Activated CD4-positive, alpha-beta T cell treated with anti-CD3 and anti-CD28 coated beads, Interleukin-2, amount 50 U/mL, for 24 hours (primary cell): Measurements from ENCODE around the gene DSEL.

Experiments used
- DNase-seq, 2 donors: peaks; one replicate each; pipeline ENCODE4 v3.0.0-alpha.2; 2020; ENCODE audit warnings: low read depth in 1 of 2, low spot score in 1 of 2

The DSEL gene

GRCh38 chr18:67516539-67517443 is at the start of gene DSEL:
DSEL (minus strand) TSS chr18:67516720; CDS start chr18:67514608, 2,112 bp downstream.
- peak; percentile 96 to 99 for DNase-seq

DNA sequence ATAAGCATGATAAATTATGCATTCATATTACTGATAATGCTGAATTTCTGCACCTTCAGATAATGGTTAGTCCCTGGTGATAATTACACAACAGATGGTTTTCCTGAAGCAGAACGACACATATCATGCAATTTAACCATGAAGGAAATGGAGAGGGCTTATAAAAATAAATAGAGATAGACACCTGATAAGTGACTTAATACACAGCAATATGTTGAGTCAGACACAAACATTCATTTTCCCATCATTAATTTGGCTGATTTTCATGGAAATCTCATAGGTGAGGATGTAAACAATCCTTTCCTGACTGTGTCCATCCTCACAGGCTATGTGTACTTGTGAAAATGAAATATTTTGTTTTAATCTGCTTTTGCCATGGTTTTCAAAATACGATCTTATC is 36.9 kb upstream of the DSEL start:
- DNase-seq = no peak

DNA sequence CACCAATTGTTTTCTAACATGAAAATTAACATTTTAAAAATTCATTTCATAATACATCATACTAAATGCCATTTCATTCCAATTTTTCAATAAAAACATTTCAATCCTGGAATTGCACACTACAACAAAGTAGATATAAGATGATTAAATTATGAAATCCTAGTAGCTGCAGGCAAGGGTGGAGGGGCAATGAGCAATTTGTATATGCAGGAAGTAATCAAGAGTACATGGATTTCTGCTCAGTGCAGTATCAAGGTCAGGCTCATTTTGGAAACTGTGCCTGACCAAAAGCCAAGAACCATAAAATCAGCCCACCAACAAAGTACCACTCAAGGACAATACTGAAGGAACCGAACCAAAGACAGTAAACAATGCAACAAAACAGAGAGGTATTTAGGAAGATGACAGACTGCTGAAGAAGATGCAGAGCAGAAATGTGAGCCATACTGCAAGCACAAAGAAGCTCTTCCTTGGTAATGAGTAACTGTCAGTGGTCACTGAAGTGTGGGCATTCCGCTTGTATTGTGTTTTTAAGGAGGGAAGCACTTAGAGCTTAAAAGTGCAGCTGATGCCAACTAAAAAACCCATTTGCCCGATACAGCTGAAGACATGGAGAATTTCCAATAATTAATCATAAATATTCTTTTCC is 34.5 kb upstream of the DSEL start:
- DNase-seq = no peak

GRCh38 chr18:67549946-67550345 is 33.4 kb upstream of the DSEL start:
- no peak for DNase-seq

DNA sequence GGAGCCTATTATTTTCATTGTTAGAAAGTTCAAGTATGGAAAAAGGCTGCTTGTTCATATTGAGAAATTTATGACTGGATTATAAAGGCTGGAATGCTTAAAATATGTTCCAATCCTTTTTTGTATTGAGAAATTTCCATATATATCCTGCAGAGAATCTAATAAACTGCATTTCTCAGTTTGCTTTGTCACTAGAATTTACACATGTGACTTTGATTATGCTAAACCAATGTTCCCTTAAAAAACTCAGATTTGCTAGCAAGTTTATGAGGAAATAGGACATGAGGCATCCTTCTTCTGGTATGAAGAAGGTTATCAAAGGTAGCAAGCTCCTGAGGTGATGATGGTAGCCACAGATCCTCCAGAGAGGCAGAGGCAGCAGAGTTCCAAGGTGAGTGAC is 29.2 kb upstream of the DSEL start:
- no peak for DNase-seq

DNA sequence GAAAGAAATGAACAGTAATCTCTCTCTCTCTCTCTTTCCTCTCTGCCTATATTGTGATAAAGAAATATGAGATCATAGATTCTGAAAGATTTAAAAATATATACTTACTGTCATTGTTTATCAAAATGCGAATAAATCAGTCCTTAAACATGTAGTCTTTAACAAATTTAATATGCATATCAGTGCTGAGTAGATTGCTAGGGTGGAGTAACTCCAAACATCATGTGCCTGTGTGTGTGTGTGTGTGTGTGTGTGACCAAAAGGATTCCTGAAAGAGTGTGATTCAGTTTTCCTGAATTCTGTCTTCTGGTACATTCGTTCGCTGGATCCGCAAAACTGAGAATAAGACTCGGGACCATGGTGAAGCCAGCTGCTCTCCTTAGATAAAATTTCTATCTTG is 24.0 kb upstream of the DSEL start:
- no peak for DNase-seq

GRCh38 chr18:67531929-67532328 is 15.4 kb upstream of the DSEL start:
- no peak for DNase-seq

GRCh38 chr18:67525328-67526099 is 9.0 kb upstream of the DSEL start:
- no peak for DNase-seq

DNA sequence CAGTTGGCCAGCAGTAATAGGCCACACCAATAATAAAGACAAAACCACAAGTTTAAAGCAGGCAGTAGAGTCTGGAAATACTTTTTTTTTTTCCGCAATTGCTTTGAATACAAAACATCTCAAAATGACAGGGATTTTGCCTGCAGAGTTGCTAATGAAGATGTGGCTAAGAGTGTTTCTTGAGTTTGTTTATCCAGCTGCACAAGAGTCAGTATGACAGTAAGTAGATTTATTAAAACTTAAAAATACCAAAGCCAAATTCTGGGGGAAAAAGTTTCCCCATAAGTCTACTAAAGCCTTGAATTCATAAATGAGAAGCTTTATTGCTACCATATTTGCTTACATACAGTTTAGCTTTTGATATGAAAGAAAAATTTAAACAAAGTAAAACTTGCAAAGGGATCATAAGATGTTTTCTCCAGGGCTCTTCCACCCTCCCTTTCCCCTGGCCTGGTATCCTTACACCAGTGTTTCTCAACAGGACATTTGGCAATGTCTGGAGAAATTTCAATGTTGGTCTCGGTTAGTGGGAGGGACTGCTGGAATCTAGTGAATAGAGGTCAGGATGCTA is 3.9 kb upstream of the DSEL start:
- DNase-seq = no peak

DNA sequence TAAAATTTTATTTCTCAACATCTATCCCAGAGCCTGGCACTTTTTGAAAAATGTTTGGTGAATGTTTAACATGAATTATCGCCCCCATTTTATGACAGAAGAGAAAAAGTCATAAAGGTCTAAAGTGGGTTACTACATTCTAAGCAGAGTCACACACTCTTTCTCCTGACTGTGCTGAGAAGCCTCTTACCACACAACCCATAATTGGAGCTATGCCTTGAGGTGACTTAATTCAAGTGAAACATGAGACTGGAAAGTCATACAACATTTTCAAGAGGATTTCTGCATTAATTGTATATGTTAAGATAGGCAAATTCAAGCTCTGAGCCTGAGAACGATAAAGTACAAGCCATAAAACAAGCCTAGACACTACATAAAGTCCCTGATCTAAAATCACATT is 3.1 kb upstream of the DSEL start:
- DNase-seq = no peak

DNA sequence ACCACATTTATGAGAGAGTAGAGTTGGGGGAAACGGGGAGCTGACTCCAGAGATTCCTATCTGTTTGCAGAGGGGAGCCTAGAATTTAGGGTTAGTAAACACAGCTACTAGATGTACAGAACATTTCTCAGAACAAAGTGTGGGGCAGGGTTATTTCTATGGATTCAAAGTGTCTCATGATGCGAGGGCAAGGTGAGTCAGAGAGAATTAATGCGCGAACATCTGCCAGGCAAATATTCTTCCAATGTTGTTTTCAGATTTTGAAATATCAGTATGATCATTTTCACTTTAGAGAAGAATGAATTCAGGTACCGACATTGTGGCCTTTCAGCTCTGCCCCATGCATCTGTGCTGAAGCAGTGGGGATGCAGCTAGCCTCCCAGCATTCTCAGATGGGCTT is 2.0 kb upstream of the DSEL start:
- DNase-seq = no peak

- no peak for DNase-seq
Measured at GRCh38 chr18:67517444-67517765, 885 bp upstream of the DSEL start.

DNA sequence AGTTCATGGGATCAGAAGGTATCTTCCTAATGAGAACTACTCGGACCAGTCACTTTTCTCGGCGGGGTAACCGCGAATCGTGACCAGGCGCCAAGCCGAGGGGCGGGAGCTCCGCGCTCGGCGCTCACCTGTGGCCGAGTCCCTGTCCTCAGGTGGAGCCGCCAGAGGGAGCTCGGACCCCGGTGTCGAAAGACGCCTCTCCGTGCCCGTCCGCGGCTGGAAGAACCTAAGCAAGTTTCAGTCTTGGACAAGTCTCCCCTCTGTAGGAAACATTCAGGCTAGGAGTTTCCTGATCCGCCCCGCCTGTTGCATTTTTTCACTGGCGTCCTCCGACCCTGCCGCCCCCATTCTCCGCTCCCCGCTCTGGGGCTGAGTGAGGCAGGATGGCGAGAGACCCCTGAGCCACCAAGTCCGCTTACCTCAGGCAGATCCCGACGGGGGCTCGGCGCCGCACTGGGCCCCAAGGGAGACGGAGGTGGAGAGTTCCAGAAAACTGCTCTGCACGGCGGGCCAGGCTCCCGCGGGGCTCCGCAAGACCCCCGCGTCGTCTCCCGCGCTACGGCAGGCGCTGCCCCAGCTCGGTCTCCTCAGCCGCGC is 480 bp downstream of the DSEL start:
- peak; percentile 7 to 13 for DNase-seq

DNA sequence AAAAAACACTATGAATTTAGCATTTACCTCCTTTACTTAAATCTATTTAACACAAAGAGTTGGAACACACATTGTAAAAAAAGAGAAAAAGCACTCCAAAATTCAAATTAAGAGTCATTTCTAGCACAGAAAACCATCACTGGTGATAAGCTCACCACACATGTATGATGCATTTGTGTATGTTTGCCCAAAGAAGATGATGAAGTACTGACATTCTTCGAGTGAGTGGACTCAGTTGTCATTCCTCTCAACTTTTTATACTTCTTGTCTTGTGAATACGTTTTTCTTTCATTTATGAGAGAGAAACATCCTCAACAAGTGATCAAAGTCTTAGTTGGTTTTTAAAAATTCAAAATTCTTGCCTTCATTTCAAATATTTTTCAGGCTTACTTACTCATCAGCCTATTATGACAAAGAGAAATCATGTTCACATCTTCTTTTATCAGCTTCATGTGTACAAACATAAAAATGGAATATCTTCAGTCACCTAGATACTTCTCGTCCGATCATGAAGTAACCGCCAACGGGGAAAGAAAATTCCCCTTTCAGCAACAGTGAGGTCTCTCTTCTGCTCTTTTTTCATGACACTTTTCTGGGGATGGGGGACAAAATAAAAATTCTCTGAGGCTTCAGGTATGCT is 1.5 kb downstream of the DSEL start:
- DNase-seq = no peak

- DNase-seq = no peak
Measured at GRCh38 chr18:67514465-67514864, 2.1 kb downstream of the DSEL start.

DNA sequence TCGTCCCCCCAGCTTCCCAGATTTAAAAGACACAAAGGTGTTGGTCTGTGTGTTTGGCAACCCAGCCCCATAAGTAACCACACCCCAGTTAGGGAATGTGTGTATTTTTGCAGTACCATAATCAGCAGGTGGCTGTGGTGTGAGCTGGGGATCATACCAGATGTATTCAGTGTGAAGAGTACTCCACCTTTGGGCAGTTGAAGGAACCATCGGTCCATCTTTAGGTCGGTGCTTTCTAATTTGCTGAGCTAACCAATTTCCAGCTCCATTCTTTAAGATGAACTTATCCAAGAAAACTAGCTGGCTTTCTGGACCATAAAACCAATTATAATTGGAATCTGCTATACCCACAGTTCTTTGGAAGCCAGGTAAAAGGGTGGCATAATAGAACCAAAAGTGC is 3.2 kb downstream of the DSEL start:
- no peak for DNase-seq

DNA sequence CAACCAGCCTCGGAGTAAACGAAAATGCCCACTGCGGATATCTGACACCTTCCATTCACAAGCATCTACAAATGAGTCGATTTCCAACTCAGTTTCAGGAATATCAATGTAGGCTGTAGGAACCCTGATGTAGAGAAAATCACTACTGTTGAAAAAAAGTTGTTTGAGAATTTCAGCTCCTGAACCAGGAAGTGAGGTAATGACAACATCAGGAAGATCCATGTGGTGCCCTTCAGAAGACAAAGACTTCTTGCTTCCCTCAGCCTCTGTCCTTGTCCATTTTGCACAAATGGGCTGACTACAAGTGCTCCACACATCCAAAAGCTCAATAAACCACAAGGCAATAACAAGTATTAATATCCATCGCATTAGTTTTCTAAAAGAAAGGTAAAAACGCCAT is 4.7 kb downstream of the DSEL start:
- no peak for DNase-seq

DNA sequence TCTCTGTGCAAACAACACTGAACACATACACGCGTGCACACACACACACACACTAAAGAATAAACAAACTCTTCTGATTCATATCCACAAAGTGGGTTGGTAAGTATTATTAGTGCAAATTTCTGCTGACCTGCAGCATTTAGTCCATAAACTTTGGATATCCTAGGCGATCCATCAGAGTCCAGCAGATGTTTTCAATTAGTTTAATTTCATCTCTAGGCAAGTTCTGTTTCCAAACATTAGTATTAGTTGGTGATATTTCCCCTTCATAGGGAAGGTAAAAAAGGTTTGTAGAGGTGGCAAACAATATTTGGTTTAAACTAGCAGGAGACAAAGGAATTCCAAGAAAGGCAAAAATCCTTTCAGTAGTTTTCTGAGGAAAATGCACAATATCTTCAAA is 5.7 kb downstream of the DSEL start:
- DNase-seq = no peak

DNA sequence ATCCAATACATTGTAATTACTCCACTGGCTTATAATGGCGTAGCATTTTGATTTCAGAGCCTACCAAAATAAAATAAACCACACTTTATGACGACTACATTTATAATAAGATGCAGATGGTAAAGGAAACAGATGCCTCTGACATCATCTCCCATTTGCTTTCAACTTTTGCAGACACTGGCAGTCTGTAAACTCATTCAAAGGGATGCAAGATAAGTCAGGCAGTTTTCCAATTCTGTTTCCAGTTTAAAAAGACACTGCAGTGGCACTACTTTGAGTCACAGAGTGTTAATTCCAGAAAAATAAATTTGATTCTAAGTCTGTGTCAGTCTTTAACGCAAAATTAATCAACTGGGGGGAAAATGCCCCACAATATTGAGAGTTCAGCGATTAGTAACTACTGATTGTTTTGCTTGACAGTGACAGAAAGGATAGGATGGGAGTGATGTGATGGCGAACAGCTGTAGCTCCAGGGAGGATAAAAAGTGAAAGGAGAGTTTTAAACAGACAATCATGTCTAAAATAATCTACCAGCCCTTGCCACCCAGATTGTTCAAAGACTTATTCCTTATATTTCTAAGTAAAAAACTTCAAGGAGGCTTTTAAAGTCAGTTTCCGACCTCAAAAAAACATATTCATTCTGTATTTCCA is 6.7 kb downstream of the DSEL start:
- no peak for DNase-seq

DNA sequence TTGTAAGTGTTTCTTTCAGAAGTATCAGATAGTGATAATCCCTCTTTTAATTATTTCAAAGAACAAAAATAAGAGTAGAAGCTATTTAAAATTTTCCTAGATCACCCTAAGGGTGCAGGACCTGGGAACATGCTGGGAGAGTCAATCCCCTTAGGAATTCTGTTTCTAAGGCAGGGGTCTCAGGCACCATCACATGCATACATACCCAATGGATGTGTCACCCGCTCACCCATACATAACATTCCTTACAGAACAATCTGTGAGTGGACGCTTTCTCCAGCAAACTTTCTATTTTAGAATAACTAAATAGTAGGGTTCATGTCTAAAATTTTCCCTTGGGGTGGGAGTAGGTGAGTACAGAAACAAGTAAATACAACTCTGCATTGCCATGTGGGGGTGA is 8.4 kb downstream of the DSEL start:
- no peak for DNase-seq
